GM12864 (cell line): ENCODE data around the gene ODAD2.
"Not testable (repeated sequence)": the region's sequence is repeated elsewhere in the genome, so short reads cannot be mapped to it uniquely, and the experiment has no call there.

Experiments
- DNase-seq: peaks from one replicate; pipeline ENCODE4 v3.0.0-alpha.2; 2011; ENCODE audit warnings: low read depth
- H3K4me3 ChIP-seq: 2 replicates; pipeline ENCODE4 v1.5.1; 2011; ENCODE audit warnings: mild to moderate bottlenecking, low read depth, low read length, control low read depth
- TF ChIP-seq, protein P1 (sequence below): IDR thresholded peaks from 2 replicates; pipeline ENCODE4 v1.5.1; 2011; ENCODE audit warnings: low read depth, mild to moderate bottlenecking, moderate library complexity, low read length, control low read depth, inconsistent platforms; ENCODE audit errors: missing control alignments

Gene ODAD2

DNA sequence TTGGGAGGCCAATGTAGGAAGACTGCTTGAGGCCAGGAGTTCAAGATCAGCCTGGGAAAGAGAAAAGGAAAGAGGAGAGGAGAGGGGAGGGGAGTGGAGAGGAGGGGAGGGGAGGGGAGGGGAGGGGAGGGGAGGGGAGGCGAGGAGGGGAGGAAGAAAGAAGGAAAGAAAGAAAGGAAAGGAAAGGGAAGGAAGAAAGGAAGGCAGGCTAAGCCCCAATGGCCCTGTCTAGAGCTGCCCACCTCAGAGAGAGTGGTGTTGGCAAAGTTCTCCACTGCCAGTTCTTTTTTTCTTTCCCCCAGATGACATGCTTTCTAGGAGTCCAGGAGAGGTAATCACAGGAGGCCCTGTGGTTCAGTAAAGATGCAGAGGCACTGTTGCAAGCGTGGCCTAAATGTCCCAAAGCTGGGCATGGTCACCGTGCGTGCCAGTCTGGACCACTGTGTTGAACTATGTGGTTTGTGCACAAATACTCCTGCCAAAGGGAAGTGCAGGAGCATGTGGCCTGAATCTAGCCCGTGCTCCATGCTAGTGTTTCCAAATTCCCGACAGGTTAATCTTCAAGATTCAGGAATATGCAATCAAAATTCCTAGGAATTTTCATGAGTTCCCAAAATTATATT, 39.7 kb downstream of the ODAD2 start:
- no peak overlapping the region for H3K4me3 ChIP-seq
- TF ChIP-seq, protein P1, sequence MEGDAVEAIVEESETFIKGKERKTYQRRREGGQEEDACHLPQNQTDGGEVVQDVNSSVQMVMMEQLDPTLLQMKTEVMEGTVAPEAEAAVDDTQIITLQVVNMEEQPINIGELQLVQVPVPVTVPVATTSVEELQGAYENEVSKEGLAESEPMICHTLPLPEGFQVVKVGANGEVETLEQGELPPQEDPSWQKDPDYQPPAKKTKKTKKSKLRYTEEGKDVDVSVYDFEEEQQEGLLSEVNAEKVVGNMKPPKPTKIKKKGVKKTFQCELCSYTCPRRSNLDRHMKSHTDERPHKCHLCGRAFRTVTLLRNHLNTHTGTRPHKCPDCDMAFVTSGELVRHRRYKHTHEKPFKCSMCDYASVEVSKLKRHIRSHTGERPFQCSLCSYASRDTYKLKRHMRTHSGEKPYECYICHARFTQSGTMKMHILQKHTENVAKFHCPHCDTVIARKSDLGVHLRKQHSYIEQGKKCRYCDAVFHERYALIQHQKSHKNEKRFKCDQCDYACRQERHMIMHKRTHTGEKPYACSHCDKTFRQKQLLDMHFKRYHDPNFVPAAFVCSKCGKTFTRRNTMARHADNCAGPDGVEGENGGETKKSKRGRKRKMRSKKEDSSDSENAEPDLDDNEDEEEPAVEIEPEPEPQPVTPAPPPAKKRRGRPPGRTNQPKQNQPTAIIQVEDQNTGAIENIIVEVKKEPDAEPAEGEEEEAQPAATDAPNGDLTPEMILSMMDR: no peak
- DNase-seq: no peak

GRCh38 chr10:27958383-27958782, 40.5 kb downstream of the ODAD2 start:
- not testable (repeated sequence) for DNase-seq, H3K4me3 ChIP-seq

DNA sequence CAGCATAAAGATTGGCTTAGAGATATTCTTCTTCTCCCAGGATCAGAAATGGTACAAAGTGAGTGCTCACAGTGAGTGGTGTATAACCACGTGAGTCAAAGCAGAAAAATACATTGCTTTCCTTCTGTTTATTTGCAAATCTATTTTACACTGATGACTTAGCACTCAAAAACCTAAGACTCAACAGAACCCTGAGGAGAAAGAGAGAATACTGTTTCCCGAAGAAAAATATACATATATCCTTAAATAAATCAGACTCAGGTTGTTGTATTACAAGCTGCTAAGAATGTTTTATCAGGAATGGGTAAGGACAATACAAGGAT, 48.7 kb downstream of the ODAD2 start:
- TF ChIP-seq, protein P1: no peak
- no peak overlapping the region for H3K4me3 ChIP-seq

GRCh38 chr10:27949528-27950241, 49.2 kb downstream of the ODAD2 start:
- no peak for DNase-seq
- TF ChIP-seq, protein P1: no peak
- no peak overlapping the region for H3K4me3 ChIP-seq

More for the DNA sequence above, 48.7 kb downstream of the ODAD2 start:
- DNase-seq: no peak

DNA sequence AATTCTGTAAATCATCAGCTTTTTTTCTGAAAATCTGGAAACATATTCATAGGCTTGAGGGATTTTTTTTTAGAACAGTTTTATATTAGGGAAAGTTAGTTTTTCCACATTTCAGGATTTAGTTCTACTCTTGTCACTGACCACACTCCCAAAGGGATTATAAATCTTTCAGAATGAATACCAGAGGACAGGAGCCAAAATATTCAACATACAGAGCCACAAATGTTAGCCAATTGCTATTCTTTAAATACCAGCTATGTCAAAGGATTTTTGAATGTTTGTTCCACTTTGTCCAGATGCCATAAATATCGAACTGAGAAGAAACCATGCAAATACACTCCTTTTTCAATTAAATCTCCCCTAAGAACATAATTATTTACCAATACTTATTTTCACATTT, 50.7 kb downstream of the ODAD2 start:
- TF ChIP-seq, protein P1: no peak
- DNase-seq: no peak

DNA sequence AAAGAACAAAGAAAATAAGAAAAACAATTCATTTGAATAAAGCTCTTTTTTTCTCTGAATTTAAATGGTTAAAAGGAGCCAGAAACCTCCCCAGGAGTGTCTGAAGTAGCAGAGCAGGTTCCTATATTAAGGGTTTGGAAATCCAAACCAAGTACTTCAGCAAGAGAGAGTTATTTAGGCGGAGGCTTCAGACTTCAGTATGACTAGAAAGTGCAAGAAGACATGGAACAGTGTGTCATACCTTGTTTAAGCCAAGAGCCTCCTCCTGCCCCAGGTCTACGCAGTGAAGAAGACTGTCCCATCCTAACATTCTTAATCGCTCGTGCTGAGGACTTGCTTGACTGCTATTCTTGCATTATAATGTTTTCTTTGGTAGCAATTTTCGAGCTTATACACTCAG, 51.3 kb downstream of the ODAD2 start:
- no peak overlapping the region for H3K4me3 ChIP-seq
- TF ChIP-seq, protein P1: no peak
- no peak for DNase-seq

More for the DNA sequence above, 50.7 kb downstream of the ODAD2 start:
- no peak overlapping the region for H3K4me3 ChIP-seq

- H3K4me3 ChIP-seq: no peak overlapping the region
- TF ChIP-seq, protein P1: no peak
These were observed 54.9 kb downstream of the ODAD2 start for GRCh38 chr10:27944005-27944404.

More at GRCh38 chr10:27944005-27944404, 54.9 kb downstream of the ODAD2 start:
- DNase-seq: no peak
